Measurements from ENCODE around the gene ADH4.

ADH4 gene

GRCh38 chr4:99079625-99080295 is 64.3 kb downstream of the ADH4 start:
- DNase-seq (ENCODE audit: low read depth) = no peak

- no peak for DNase-seq (ENCODE audit: low read depth)
These were observed 65.0 kb downstream of the ADH4 start for GRCh38 chr4:99078931-99079624.

- DNase-seq (ENCODE audit: low read depth) = no peak
These were observed 65.8 kb downstream of the ADH4 start for GRCh38 chr4:99078336-99078735.

- no peak for DNase-seq (ENCODE audit: low read depth)
These were observed 66.9 kb downstream of the ADH4 start for GRCh38 chr4:99077177-99077576.

GRCh38 chr4:99076292-99076976 is 67.7 kb downstream of the ADH4 start:
- DNase-seq (ENCODE audit: low read depth) = no peak

- no peak for DNase-seq (ENCODE audit: low read depth)
These were observed 69.3 kb downstream of the ADH4 start for GRCh38 chr4:99074816-99075215.

All from stimulated activated CD8-positive, alpha-beta memory T cell treated with anti-CD3 and anti-CD28 coated beads, Interleukin-4, amount 100 ng/mL, for 24 hours (primary cell).